Cerebellar nuclear complex (tissue), 1 donor: ENCODE measurements around the gene GAB2.
"Not testable (repeated sequence)": the region's sequence is repeated elsewhere in the genome, so short reads cannot be mapped to it uniquely, and the experiment has no call there.

Experiments
- DNase-seq, 2 experiments: peaks; one replicate each; lab custom pipeline; 2025; lab: John Stamatoyannopoulos, UW

The GAB2 gene

GRCh38 chr11:78281511-78281910 is 136.1 kb downstream of the GAB2 start:
- DNase-seq: no peak

- DNase-seq: no peak
Observed at GRCh38 chr11:78277314-78277994, 140.2 kb downstream of the GAB2 start.

- DNase-seq: no peak
Observed at GRCh38 chr11:78276311-78276710, 141.3 kb downstream of the GAB2 start.

- no peak for DNase-seq
Observed at GRCh38 chr11:78274739-78275138, 142.9 kb downstream of the GAB2 start.

GRCh38 chr11:78272625-78273269 is 144.9 kb downstream of the GAB2 start:
- not testable (repeated sequence) for DNase-seq

- not testable (repeated sequence) for DNase-seq
Observed at GRCh38 chr11:78271801-78272200, 145.8 kb downstream of the GAB2 start.

GRCh38 chr11:78270971-78271370 is 146.6 kb downstream of the GAB2 start:
- DNase-seq: no peak

- DNase-seq: no peak
Observed at GRCh38 chr11:78269806-78270205, 147.8 kb downstream of the GAB2 start.

- DNase-seq: no peak
Observed at GRCh38 chr11:78268591-78269410, 148.8 kb downstream of the GAB2 start.

GRCh38 chr11:78266451-78266850 is 151.2 kb downstream of the GAB2 start:
- no peak for DNase-seq

GRCh38 chr11:78265326-78265725 is 152.3 kb downstream of the GAB2 start:
- no peak for DNase-seq

- no peak for DNase-seq
Observed at GRCh38 chr11:78262691-78263090, 154.9 kb downstream of the GAB2 start.

GRCh38 chr11:78262238-78262637 is 155.4 kb downstream of the GAB2 start:
- no peak for DNase-seq

GRCh38 chr11:78261828-78262227 is 155.8 kb downstream of the GAB2 start:
- no peak for DNase-seq

- DNase-seq: no peak
Observed at GRCh38 chr11:78261367-78261766, 156.3 kb downstream of the GAB2 start.

GRCh38 chr11:78259777-78260487 is 157.7 kb downstream of the GAB2 start:
- no peak for DNase-seq

GRCh38 chr11:78257654-78258053 is 160.0 kb downstream of the GAB2 start:
- no peak for DNase-seq

- DNase-seq: no peak
Observed at GRCh38 chr11:78256962-78257361, 160.7 kb downstream of the GAB2 start.

- no peak for DNase-seq
Observed at GRCh38 chr11:78255919-78256318, 161.7 kb downstream of the GAB2 start.

- no peak for DNase-seq
Observed at GRCh38 chr11:78254268-78254667, 163.4 kb downstream of the GAB2 start.

- no peak for DNase-seq
Observed at GRCh38 chr11:78253797-78254196, 163.8 kb downstream of the GAB2 start.

GRCh38 chr11:78251083-78251775 is 166.4 kb downstream of the GAB2 start:
- DNase-seq: no peak
